GM12892 (cell line): ENCODE results near the gene PNMA8B.

Experiments used
- DNase-seq: peaks from one replicate; pipeline ENCODE4 v3.0.0; 2011; ENCODE audit not compliant: insufficient read length
- FAIRE-seq: peaks from 2 replicates; lab custom pipeline; 2011; peaks lifted over from hg19 to GRCh38; lab: Jason Lieb, UNC
- POLR2A ChIP-seq: IDR thresholded peaks from 2 replicates; pipeline ENCODE4 v1.6.1; 2011; ENCODE audit warnings: low read depth, low read length, control low read depth
- POLR2AphosphoS5 ChIP-seq: IDR thresholded peaks from 2 replicates; pipeline ENCODE4 v1.6.1; 2011; ENCODE audit warnings: low read depth, low read length, control low read depth
- TAF1 ChIP-seq: IDR thresholded peaks from 2 replicates; pipeline ENCODE4 v1.6.1; 2011; ENCODE audit warnings: low read depth, mild to moderate bottlenecking, control low read depth, low read length, borderline replicate concordance

Gene PNMA8B

GRCh38 chr19:46481223-46481848 is 14.3 kb downstream of the PNMA8B start:
- no peak for DNase-seq
- FAIRE-seq, result no peak
- TF ChIP-seq POLR2AphosphoS5 (no peak), TAF1 (no peak), POLR2A (no peak)

DNA sequence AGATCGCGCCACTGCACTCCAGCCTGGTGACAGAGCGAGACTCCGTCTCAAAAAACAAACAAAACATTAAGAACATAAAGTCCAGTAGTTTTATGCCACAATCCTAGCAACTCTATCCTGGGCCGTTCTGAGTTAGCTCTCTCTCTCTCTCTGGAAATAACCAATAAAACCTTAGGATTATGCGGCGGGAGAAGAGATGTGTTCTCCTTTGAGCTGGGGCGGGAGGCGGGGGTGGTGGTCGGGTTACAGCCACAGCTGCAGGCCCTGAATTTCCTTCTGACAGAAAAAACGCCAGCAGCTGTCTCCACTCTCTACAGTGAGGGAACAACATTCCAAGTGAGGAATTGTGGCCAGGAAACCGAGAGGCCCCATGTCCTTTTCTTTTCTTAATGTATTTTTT is 15.3 kb downstream of the PNMA8B start:
- DNase-seq (no peak), FAIRE-seq (no peak)
- TF ChIP-seq TAF1, result no peak
- no peak for TF ChIP-seq POLR2AphosphoS5
- TF ChIP-seq POLR2A, result no peak

- DNase-seq (no peak), FAIRE-seq (no peak)
- no peak for TF ChIP-seq POLR2AphosphoS5
Measured at GRCh38 chr19:46478356-46478986, 17.2 kb downstream of the PNMA8B start.

DNA sequence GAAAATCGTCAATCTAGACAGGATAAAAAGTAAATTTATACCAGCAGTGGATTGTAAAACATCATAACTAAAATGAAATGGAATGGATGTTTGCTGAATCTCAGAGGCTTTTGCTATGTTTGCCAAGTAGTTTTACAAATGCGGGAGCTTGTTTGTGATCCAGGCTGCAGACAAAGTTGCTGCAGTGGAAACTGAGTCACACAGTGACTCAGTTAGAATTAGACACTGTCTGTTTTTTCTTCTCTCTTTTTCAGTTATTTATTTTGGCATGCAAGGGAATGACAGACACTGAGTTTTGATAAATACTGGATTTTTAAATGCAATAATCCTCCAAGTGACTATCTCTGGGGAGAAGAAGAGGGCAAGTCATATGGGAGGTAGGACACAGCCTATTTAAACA is 19.7 kb downstream of the PNMA8B start:
- no peak for FAIRE-seq
- DNase-seq, result no peak
- TF ChIP-seq POLR2AphosphoS5 (no peak), TAF1 (no peak), POLR2A (no peak)

- FAIRE-seq, result no peak
Measured at GRCh38 chr19:46474211-46474610, 21.5 kb downstream of the PNMA8B start.

GRCh38 chr19:46472592-46472991 is 23.1 kb downstream of the PNMA8B start:
- TF ChIP-seq TAF1, result no peak
- TF ChIP-seq POLR2A, result no peak
- TF ChIP-seq POLR2AphosphoS5, result no peak
- no peak for DNase-seq
- FAIRE-seq, result no peak

More at GRCh38 chr19:46474211-46474610, 21.5 kb downstream of the PNMA8B start:
- no peak for DNase-seq
- no peak for TF ChIP-seq POLR2AphosphoS5
- TF ChIP-seq POLR2A, result no peak
- TF ChIP-seq TAF1, result no peak

- no peak for FAIRE-seq
- no peak for DNase-seq
- TF ChIP-seq POLR2AphosphoS5 (no peak), TAF1 (no peak), POLR2A (no peak)
Measured at GRCh38 chr19:46471811-46472543, 23.7 kb downstream of the PNMA8B start.

DNA sequence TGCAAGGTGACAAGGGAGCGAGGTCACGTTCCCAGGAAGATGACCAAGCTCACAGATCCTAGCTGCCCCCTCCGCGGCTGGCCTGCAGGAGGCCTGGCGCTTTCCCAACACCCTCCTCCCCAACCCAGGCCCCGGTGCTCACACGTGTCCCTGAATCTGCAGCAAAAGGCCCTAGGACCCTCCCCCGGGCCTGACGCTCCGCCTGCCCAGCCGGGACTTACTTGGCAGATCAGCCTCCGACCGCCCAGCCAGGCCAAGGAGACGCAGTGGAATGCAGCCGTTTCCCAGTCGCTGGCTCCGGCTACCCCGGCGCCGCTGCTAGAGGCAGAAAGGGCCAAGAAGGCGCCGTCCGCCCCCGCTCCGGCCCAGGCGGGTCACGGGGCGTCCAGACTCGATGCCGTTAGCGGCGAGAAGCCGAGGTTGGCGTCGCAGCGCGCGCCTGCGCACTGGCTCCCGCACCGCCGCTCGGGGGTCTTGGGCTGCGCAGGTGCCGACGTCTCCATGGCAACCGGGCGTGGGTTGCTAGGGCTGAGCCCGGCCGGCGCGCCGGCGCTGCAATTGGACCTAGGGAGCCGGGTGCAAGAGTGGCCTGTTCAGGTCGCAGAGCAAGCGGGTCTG is 24.4 kb downstream of the PNMA8B start, which contains the start of gene PNMA8A:
Gene PNMA8A (minus strand): TSS at position 448 of the 618 bp plus-strand sequence. CDS start 528 bp downstream, outside the sequence.
- DNase-seq (no peak), FAIRE-seq (no peak)
- TF ChIP-seq TAF1 (no peak), POLR2AphosphoS5 (no peak), POLR2A (no peak)

GRCh38 chr19:46470376-46470775 is 25.3 kb downstream of the PNMA8B start:
- DNase-seq (no peak), FAIRE-seq (no peak)
- no peak for TF ChIP-seq POLR2AphosphoS5
- TF ChIP-seq TAF1, result no peak
- no peak for TF ChIP-seq POLR2A

- DNase-seq (no peak), FAIRE-seq (no peak)
- TF ChIP-seq POLR2A (no peak), POLR2AphosphoS5 (no peak), TAF1 (no peak)
Measured at GRCh38 chr19:46469541-46470185, 26.0 kb downstream of the PNMA8B start.
